GM21360 (cell line): Measurements from ENCODE around the gene ZFP64.
"Not testable (repeated sequence)": the region's sequence is repeated elsewhere in the genome, so short reads cannot be mapped to it uniquely, and the experiment has no call there.

Experiments used
- ATAC-seq: cut with Tn5 transposase; IDR thresholded peaks from one replicate; pipeline ENCODE4 v1.9.1; 2021; ENCODE audit warnings: mild to moderate bottlenecking, moderate library complexity; ENCODE audit not compliant: unreplicated experiment

ZFP64 gene

DNA sequence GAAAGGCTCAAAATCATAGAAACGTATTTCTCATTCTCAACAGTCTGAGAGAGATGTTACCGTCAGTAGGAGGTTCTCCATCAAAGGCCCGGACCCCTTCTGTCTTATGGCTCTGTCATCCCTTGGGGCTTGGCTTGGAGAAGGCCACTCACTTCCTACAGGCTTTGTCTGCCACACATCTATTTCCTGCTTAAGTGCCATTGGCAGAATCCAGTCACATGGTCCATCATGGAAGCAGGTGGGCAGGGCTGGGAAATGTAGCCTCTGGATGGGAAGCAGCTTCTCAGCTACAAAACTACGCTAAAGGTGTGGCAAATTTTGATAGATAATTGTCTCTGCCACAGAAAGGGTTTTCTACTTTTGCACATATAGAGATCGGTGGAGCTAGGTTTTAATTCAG, 12.6 kb upstream of the ZFP64 start:
- ATAC-seq = no peak

DNA sequence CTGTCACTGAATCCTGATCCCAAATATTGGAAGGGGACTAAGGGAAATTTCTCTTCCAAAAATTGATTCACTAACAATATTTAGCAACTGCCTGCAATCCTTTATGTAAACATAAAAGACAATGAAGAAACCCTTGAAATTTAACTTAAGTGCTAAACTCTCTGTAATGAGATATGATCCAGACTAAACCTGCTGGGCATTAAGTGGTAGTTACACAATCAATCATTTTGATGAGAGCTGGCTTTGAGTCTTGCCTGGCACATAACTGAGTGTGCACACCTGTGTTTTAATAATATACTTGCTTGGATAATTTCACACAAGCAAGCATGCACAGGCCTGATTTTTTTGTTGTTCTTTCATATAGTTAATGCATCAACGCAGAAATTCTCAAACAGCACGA, 9.8 kb upstream of the ZFP64 start:
- no peak for ATAC-seq

DNA sequence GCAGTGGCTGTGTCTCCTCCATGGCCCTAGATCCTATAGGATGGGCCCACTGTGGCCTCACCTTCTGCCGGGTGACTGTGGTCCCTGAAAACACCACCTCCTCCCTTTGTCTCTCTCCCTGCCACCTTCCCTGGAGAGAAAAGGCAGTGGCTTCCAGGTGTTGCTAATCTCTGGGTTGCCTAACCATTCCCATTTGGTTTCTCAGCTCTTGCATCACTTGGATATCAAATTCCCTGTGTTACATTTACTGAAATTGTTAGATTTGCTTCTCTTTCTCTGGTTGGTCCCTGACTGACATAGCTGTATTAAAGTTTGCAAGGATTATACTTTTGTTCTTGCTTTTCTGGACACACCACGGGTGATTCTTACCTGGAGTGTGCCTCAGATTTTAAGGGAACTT, 9.3 kb upstream of the ZFP64 start:
- no peak for ATAC-seq

- ATAC-seq = no peak
Measured at GRCh38 chr20:52196845-52197244, 5.3 kb upstream of the ZFP64 start.

DNA sequence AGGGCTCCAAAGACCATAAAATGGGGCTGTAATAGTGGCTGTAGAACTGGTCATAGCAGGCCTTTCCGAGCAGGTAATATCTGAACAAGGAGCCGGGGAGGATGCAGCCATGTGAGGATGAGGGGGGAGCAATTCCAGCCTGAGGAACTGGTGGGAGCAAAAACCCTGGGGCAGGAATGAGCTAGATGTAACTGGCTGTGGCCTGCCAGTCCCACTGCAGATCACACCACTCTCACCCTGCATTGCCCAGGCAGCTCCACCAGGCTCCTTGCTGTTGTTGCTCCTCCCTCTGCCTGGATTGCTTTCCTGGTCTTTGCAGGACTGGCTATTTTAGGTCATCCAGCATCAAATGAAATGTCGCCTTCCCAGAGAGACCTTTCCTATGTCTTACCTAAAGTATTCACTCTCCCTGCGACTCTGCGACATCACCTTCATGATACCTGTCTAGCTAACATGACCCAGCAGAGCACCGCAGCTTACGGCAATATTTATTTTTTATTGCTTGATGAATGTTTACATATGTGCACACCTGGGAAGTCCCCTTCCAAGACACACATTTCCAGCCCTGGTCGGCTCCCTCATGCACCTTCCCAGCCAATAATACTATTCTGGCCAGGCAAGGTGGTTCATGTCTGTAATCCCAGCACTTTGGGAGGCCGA, 2.4 kb upstream of the ZFP64 start:
- ATAC-seq = no peak

GRCh38 chr20:52193133-52193532, 1.6 kb upstream of the ZFP64 start:
- ATAC-seq = no peak

- not testable (repeated sequence) for ATAC-seq
Measured at GRCh38 chr20:52192719-52193007, 1.1 kb upstream of the ZFP64 start.

GRCh38 chr20:52191916-52192718, 538 bp upstream of the ZFP64 start:
- peak; percentile 45 for ATAC-seq

GRCh38 chr20:52190437-52191131, 995 bp downstream of the ZFP64 start:
- ATAC-seq = peak; percentile 32

DNA sequence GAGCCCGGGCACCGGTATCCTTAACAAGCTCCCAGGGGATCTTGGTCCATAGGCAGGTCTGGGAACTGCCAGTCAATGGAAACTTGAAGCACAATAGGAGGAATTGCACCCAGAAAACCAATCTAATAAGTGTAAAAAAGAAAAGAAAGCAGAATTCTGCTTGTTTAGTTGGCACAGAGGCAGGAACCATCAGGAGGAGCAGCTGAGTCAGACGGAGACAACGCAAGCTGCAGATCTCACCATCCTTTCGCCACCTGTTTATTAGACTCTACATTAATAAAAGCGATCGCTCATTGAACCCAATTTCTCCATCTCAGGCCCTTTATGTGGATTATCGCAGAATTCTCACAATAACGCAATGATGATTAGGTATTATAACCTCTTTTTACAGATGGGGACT, 9.8 kb downstream of the ZFP64 start:
- ATAC-seq = no peak

DNA sequence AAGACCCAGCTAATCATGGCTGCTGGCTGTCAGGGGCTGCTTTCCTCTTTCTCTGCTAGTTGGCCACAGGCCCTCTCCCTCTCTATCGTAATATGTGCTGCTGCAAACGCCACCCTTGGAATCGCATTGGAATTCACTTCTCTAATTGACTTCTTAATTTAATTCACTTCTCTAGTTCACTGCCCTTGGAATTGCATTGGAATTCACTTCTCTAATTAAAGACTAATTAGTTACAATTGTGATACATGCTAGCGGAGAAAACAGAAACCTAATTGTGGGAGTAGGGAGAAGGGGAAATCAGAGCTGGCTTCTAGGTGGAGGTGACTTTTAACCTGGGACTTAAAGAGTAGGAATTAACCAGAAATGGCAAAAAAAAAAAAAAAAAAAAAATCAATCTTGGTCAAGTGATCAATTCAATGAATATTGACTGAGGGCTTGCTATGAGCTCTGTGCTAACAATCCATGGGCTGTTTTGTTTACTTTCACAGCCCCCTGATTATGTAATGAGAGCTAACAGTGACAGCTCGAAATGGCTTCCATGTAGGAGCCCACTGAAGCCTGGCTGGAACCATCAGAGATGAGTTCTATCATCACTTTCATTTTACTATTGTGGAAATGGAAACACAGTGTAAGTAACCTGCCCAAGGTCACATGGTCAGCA, 11.3 kb downstream of the ZFP64 start:
- ATAC-seq = no peak

DNA sequence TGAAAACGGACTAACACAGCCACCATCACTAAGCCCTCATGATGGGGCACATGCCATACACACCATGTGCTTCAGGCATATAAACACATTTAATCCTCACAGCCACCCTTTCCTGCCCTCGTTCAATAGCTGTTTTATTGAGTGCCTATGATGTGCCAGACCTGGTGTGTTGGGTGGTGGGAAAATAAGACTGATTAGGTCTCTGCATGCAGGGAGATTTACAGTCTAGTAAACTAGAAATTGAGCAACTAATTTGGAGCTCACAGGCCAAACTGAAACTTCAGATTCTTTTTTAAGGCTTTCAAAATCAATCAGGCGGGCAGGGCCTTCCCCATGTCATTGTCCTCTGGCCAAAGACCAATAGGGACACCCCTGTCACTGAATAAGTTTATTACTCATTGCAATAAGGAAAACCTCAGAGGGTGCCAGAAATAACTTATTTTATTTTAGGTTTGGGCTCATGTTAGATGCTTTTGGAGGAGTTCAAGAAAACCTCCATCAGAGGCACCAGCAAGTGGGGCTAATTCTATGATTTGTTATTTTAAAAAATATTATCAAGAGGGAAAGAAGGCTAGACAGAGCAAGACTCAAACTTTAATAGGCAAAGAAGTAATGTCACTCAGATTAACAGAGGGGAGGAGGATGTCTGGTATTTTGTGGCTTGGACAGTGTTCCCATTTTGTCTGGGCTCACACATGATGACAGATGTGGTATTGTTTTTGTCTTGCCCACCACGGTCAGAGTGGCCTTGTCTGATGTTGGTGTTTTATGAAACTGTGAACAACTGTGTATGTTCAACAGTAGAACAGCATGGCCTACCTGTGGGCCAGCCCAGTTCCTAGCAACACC, 12.0 kb downstream of the ZFP64 start:
- ATAC-seq = peak; percentile 88

DNA sequence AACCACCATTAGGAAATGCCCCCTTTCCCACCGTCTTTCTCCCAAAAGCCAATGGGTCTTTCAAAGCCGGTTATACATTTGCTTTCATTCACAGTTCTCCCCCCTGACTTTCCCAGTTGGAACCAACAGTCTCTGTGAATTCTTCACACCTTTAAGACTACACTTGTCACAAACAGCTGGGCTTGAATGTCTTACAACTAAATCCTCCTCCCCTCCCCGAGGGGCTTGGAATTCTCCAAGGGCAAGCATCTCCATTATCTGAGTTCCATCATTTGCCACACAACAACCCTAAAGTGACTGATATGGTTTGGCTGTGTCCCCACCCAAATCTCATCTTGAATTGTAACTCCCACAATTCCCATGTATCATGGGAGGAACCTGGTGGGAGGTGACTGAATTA, 12.9 kb downstream of the ZFP64 start:
- no peak for ATAC-seq

- ATAC-seq = no peak
Measured at GRCh38 chr20:52175840-52176239, 15.7 kb downstream of the ZFP64 start.

GRCh38 chr20:52172392-52173047, 19.1 kb downstream of the ZFP64 start:
- ATAC-seq = peak; percentile 86

DNA sequence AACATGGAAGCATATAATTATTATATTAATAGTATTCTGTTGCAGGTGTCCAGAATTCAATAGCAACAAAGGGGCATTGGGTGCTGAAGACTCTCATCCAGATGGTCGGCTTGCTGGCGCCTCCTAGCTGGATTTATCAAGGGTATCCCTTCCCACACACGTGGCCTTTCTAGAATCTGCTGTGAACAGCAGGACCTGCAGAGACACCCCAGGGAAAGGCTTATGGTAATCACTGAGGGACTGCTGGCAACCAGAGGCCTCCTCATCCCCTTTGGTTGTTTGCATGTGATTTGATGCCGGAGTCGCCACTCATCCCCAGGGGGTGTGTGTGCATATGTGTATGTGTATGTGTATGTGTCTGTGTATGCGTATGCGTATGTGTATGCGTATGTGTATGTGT, 20.6 kb downstream of the ZFP64 start:
- ATAC-seq = no peak

DNA sequence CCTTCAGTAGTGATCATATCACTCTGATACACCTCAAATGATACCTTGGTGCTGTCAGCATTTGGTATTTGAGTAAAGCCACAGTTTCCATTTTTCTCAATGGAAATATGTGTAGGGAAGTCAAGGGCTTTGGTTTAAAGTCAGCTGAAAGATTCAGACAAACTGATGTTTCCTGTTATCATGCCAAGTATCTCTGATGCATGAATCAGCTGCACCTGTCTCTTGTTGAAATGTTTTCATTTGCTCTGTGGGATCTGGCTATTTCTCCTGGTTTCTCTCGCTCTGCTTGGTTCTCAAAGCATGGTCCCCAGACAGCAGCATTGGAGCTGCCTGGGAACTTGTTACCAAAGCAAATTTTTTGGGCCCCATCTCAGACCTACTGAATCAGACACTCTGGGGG, 23.5 kb downstream of the ZFP64 start:
- no peak for ATAC-seq

DNA sequence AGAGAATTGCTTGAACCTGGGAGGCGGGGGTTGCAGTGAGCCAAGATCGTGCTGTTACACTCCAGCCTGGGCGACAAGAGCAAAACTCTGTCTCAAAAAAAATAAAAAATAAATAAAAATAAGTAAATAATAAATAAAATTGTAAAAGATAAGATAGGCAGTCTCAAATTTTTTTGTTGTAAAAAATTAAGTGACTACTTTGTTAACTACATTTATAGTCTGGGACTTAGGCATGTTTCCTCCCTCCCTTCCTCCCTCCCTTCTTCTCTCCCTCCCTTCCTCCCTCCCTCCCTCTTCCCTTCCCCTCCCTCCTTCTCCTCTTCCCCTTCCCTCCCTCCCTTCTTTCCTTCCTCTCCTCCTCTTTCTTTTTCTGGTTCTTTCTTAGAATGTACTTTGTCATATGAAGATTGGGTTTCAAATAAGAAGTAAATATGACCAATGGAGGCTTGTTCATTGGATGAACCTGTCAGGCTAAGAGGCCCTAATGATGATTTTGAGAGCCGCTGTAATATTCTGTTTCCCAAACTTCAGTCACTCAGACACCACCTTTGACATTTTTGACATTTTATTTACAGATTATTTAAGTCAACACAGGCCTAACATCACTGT, 24.2 kb downstream of the ZFP64 start:
- no peak for ATAC-seq

DNA sequence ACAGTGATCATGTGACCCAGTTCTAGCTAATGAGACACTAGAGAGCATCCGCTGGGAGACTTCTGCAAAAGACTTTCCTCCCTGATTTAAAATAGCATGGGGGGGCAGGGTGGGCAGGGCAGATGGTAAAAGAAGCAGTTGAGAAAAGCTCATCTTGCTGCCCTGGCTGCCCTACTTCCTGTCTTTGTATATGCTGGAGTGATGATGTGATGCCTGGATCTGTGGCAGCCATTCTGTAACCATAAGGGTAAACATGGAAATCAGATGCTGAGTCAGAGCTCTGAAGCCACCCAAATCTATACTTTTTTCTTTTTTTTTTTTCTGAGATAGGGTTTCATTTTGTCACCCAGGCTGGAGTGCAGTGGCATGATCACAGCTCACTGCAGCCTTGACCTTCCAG, 25.4 kb downstream of the ZFP64 start:
- ATAC-seq = no peak
